GM19452 (cell line): ENCODE data around the gene ABCA9.
"Not testable (repeated sequence)": the region's sequence is repeated elsewhere in the genome, so short reads cannot be mapped to it uniquely, and the experiment has no call there.

Experiments
- ATAC-seq: cut with Tn5 transposase; IDR thresholded peaks from one replicate; pipeline ENCODE4 v1.9.1; 2021; ENCODE audit not compliant: unreplicated experiment

The ABCA9 gene

DNA sequence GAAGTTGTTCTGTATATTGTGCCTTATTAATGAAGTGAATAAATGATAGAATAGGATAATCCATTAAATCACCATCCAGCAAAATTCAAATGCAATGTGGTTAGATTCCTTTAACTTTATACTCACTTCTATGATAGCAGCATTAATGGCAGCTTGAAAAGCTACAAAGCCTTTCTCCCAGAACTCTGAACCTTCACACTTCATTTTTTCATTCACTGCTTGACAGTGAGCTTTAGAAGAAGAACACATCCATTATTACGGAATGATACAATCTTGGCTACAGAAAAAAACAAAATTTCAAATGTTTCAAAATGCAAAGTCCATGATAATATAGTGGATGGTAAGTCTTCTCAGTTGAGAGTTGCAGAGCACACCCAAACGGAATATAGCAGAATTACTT, 16.4 kb downstream of the ABCA9 start:
- ATAC-seq = no peak

DNA sequence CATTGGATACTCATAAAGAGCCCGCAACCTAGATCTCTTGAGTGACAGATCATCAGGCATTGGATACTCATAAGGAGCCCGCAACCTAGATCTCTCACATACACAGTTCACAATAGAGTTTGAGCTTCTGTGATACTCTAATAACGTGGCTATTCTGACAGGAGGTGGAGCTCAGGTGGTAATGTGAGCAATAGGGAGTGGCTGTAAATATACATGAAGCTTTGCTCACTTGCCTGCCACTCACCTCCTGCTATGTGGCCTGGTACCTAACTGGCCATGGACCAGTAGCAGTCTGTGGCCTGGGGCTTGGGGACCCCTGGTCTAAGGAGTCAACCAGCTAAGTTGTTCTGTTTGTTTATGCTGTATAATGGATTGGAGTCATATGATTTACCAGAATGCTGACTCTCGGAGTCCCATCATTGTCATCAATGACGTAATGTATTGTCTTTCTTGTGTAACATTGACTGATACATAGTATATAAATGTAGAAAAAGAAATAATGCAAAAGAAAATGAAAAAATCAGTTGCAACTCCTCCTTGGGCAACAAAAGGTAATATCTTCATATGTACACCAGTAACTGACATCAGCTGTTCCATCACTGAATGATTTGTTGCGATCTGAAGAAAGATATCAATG, 17.5 kb downstream of the ABCA9 start:
- ATAC-seq = no peak

DNA sequence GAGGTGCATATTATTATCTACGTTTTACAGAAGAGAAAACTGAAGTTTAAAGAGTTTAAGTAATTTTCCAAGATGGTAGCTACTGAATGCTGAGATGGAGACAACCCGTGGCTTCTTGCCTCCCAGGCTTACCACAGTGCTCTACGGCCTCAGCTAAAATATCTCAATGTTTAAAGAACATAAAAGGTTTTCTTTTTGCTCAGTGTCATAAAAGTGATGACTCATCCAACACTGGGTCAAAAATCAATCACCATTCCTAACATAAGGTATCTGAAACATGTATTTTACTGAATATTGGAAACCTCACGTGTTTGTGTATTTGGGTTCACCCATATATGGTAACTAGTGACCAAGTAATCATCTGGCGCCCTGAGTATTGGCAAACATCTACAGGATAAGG, 18.4 kb downstream of the ABCA9 start:
- no peak for ATAC-seq

DNA sequence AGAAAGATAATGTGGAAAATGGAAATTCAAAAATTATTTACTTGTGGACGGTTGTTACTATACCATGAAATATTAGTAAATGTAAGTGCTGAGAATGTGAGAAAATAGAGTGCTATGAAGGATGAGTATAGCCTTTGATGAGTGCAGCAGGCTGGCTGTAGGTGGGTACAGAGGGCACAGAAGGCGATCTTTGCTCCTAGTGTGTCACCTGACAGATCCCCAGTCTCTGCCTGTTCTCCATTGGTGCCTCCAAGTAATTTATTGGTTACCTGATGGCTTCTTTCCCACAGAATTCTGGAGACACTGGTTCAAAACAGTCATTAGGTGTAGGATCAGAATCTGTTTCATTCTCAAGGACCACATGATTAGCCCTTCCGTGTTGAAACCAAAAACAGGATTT, 28.9 kb downstream of the ABCA9 start:
- no peak for ATAC-seq

DNA sequence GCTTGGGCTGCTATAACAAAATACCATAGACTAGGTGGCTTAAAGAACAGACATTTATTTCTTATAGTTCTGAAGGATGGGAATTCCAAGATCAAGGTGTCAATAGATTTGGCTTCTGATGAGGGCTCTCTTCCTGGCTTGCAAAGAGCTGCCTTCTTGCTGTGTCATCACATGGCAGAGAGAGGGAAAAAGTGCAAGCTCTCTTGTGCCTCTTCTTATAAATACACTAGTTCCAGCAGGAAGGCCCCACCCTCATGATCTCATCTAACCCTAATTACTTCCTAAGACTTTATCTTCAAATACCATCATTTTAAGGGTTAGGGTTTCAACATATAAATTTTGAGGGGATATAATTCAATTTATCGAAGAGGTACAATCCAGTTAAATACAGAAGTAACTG, 30.6 kb downstream of the ABCA9 start:
- ATAC-seq = no peak

DNA sequence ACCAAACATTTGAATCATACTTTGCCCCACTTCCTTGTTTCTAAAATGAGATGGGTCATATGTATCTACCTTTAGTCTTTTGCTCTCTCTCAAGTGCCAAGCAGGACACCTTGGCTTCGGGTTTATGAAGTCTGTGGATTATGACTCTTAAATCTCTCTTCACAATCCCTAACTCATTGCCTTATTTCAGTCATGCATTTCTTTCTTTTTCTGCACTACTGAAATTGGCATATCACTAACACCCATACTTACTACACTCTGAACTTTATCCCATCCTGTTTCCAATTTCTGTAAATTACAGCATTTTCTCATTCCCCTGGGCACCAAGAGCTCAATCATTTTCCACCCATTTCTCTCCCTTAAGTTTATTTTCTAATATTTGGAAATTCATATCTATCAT, 42.0 kb downstream of the ABCA9 start:
- ATAC-seq = no peak

DNA sequence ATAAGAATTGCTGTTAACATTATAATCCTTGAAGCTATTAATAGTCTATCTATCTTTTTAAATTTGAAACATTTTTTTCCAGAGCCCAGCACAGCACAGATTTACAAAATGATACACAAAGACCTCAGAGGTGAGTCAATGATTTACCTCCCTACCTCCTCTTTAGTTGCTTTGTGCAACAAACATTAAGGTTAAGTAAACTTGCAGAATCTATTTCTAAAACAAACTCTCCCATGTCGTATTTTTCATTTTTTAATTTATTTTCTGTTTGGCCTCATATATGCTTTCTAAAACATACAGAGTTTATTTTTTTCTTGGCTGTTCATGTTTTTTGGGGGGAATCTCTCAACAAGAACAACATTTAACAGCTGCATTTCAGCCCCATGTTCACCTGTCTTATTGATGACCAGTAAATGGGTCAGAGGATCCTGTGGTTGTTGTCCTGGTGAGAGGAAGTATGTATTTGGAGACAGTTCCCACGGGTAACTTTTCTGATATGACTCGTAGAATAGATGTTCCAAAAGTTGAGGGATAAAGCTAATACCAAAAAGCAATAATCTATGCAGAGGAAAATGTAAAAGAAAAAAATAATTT, 42.6 kb downstream of the ABCA9 start:
- no peak for ATAC-seq

DNA sequence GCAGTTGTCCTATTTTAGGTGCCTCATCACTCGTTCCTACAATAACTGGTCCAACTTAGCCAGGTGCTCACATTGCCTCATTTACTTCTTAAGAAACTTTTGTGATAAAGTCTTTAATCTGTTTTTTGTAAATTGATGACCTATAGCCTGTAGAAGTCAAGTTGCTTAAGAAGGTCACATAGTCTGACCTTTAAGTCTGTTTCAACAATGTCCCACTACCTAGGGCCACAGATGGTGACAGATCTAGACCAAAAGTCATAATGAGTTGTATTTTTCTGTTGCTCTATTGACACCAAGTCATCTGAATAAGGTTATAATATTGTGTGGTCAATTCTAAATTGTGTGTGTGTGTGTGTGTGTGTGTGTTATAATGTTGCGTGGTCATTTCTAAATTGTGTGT, 45.1 kb downstream of the ABCA9 start:
- ATAC-seq = no peak

DNA sequence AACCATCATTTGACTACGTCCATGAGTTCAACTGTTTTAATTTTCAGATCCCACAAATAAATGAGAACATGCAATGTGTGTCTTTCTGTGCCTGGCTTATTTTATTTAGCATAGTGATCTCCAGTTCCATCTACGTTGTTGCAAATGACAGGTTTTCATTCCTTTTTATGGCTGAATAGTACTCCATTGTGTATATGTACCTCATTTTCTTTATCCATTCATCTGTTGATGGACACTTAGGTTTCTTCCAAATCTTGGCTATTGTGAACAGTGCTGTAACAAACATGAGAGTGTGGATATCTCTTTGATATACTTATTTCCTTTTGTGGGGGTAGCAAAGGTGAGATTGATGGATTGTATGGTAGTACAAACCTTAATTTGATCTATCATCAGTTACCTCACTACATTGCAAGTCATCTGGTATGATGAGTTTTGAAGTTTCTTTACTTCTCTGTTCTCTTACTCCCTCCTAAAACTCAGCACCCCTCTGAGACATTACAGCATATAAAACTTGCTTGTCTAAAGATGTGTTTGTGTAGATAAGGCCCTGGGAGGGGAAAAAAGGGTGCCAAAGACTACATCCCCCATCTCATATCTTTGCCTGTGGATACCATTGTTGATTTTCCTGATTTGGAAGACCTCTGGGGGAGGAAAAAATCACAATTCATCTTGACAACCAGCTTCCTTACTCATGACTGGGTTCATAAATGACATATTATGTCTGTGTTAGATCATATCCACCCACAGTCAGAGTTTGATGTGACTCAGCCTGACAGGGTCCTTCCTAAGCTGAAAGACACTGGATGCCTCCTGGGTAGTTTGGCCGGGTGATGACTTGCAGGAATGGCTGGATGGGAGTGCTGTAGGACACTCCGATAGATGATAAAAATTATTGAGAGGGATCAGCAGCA, 47.6 kb downstream of the ABCA9 start:
- no peak for ATAC-seq

DNA sequence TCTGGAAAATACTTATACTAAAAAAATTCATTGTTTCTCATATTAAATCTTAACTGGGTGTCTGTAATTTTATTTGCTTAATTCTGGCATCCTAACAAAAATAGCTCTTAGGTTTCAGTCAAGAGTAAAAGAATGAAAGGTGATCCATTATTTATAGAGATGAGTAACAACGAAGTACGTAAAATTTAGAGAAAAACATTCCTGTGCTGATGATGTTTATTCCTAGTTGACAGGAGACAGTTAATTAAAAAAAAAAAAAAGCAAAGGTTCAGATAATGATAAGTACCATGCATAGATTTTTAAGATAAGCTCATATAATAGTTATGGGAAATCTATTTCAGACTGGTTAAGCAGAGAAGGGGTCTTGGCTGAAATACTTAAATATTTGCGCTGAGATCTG, 50.8 kb downstream of the ABCA9 start:
- ATAC-seq = no peak

DNA sequence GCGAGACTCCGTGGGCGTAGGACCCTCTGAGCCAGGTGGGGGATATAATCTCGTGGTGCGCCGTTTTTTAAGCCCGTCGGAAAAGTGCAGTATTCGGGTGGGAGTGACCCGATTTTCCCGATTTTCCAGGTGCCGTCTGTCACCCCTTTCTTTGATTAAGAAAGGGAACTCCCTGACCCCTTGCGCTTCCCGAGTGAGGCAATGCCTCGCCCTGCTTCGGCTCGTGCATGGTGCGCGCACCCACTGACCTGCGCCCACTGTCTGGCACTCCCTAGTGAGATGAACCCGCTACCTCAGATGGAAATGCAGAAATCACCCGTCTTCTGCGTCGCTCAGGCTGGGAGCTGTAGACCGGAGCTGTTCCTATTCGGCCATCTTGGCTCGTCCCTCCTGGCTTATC, 56.0 kb downstream of the ABCA9 start:
- not testable (repeated sequence) for ATAC-seq

DNA sequence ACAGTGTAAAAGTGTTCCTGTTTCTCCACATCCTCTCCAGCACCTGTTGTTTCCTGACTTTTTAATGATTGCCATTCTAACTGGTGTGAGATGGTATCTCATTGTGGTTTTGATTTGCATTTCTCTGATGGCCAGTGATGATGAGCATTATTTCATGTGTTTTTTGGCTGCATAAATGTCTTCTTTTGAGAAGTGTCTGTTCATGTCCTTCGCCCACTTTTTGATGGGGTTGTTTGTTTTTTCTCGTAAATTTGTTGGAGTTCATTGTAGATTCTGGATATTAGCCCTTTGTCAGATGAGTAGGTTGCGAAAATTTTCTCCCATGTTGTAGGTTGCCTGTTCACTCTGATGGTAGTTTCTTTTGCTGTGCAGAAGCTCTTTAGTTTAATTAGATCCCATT, 61.0 kb downstream of the ABCA9 start:
- not testable (repeated sequence) for ATAC-seq

DNA sequence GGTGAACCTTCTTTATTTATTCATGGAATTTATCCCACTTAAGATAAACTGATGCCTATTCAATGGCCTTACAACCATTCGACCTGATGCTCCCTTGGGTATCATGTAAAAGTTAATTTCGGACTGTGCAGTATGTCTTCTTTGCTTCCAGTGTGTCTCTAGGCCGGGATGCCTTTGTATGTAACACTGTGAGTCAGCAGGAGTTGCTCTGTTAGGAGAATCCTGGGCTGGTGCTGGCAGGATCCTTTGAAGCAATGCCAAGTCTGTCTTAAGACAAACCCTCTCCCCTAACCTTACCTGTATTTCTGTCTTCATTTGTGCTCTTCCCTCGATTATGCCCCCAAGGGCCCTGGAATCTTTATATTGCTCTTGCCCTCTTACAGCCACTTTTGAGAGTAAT, 67.6 kb downstream of the ABCA9 start:
- ATAC-seq = no peak

DNA sequence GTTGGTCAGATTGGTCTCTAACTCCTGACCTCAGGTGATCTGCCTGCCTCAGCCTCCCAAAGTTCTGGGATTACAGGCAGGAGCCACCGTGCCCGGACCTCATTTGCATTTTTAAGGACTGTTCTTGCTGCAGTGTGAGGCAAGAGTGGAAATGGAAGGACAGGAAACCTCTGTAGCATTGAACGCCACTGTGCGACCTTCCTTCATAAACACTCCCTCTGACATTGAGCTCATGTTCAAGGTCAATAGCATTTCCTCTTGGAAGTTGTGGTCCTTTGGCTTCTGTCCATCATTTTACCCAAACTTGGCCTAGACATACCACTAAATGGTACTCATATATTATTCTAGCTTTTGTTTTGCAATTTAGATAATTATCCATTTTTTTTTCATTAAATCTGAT, 72.8 kb downstream of the ABCA9 start:
- ATAC-seq = no peak

DNA sequence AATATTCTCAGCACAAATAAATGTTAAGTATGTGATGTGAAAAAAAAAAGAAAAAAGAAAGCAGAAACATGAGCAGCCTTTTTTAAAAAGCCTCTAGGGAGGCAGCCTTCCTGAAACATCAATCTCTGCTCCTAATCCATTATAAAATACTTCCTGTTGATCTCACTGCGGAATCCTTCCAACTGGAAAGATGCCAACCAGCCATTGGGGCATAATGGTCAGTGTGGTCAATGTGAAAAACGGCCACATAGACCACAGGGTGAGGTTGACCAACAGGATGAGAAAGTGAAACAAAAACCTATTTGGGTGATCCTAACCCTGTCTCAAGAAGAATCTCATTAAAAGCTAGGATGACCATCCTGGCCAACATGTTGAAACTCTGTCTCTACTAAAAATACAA, 79.4 kb downstream of the ABCA9 start:
- ATAC-seq = peak; percentile 85

DNA sequence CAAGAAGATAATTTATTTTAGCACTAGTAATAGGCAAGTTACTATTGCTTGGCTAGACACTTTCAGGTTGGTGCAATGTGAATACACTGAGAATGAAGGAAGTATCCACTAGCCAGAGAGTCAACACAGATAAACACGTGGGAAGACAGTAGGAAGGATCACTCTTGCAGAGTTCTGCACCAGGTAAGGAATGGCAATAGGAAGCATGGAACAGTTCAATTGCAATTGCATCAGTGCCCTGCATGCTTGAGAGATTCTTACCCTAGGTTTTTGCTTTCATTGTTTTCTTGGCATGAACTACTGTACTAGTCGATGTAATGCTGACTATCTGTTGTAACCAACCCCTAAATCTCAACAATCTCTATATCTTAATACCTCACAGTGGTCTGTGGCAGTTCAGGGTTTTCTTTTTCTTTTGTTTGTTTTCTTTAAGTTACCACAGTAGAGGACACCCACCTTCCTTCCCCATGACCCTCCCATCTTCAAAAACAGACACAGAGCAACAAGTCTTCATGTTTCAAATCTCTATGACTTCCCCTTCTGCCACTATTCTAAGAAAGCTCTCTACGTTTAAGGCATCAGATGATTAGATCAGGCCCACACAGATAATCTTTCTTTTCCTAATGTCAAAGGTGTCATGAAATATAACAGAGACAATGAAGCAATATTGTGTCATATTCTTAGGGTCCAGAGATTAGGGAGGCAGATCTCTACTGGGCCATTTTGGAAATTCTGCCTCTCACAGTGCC, 87.5 kb downstream of the ABCA9 start:
- ATAC-seq = no peak

DNA sequence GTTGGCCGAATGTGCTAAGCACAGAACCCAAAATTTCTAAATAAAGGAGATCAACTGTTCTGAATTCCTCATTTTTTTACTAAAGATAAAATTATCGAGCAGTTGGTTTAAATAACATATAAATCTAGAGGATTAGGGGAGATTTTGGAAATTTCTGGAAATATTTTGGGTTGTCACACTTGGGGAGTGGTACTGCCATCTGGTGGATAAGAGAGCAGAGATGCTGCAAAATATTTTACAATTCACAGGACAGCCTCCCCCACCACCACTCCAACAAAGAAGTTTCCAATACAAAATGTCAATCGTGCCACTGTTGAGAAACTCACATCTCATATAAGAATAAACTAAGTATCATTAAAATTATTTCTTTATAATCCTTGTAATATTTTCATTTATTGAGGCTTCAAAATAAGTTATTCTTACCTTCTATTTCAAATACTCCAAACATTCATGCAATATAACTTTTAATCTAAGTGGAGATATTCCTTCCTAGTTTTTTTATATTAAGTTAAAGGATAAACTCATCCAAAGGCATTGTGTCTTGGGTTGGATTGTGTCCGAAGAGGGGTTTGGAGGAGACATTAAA, 88.5 kb downstream of the ABCA9 start:
- ATAC-seq = no peak

DNA sequence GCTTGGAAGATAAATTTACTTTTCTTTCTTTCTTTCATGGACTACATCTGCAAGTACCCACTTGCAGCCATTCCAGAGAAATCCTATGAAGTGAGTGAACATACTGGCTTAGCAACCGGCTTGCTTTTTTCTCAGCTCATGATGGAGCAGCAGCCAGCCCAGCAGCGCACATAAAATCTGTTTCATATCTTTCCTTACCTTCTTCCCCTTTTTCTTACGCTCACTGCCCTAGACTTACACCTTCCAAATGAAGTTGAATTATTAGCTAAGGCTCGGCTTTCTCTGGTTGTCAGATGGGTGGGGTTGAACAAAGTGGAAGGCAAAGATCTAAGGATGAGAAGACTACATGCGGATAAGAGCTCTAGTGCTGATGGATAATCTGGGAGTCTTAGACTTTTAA, 91.6 kb downstream of the ABCA9 start:
- ATAC-seq = no peak

DNA sequence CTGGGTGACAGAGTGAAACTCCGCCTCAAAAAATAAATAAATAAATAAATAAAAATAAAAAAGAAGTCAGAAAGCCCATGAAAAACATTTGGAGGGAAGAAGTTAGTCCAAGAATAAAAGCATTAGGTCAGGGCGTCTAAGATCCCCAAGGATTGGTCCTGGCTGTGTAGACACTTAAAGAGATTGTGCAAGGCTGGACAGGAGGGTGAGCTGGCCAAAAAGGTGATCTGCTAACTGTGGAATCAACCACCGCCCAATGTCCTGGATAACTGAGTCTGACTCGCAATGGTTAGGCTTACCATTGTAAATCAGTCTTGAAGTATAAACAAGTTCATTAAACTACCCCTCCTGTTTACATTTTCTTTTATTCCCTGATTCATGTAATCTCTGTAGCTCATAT, 96.8 kb downstream of the ABCA9 start:
- no peak for ATAC-seq

DNA sequence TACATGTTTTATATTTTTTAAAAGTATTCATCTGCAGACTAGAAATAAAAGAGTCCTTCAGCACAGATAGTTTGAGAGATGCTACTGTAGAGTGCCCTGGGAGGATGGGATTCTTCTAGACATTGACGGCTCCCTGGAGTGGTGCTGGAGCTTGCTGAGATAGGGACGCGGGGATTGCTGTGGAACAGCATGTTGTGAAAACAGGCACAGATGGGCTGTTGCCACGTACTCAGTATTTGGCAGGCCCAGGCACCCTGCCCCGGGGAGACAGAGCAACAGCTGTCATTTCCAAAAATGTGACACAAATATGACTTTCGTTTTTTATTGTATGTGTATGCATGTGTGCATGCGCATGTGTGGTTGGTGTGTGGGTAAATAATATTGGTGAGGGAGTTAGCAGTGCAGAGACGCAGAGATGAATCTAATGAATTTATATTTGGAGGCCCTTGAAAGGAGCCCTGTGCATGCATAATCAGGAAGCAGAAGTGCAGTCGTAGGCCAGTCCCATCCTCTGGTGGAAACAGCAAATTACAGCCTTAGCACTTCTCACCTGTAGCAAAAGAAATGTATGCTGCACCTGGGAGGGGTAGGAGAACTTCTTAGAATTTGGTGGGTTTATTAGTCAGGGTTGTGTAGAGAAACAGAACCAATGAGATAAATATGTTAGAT, 99.4 kb downstream of the ABCA9 start:
- ATAC-seq = no peak

DNA sequence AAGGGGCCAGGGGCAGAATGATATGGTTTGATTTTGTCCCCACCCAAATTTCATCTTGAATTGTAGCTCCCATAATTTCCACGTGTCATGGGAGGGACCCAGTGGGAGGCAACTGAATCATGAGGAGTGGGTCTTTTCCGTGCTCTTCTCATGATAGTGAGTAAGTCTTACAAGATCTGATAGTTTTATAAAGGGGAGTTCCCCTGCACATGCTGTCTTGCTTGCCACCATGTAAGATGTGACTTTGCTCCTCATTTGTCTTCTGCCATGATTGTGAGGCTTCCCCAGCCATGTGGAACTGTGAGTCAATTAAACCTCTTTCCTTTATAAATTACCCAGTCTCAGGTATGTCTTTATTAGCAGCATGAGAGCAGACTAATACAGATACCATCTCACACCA, 101.6 kb downstream of the ABCA9 start:
- not testable (repeated sequence) for ATAC-seq
